KBM-7 (cell line): ENCODE measurements around the gene CRYBB3.
A peak's percentile ranks its signal among the peaks of the same experiment; 100 is the strongest.
"Not testable (repeated sequence)": the region's sequence is repeated elsewhere in the genome, so short reads cannot be mapped to it uniquely, and the experiment has no call there.

ENCODE experiments used
- DNase-seq: peaks from one replicate; pipeline ENCODE4 v3.0.0-alpha.2; 2015
- in situ Hi-C: fragments of 300-500 bp; cut with MboI; formaldehyde crosslinking; loops from 2 replicates; pipeline ENCODE4 v1.14.3; 2020; ENCODE audit warnings: low sequenced_read_pairs, low pct_unique_long_range_greater_than_20kb, mixed read lengths

CRYBB3 gene

GRCh38 chr22:25232301-25232700 is 32.6 kb downstream of the CRYBB3 start:
- DNase-seq, result no peak
- in situ Hi-C loops, result no loop called here

- DNase-seq, in situ Hi-C loops: not testable (repeated sequence)
Observed at GRCh38 chr22:25233706-25234105, 34.0 kb downstream of the CRYBB3 start.

- in situ Hi-C loops, result no loop called here
- DNase-seq, result peak; percentile 62
Observed at GRCh38 chr22:25235547-25236290, 36.1 kb downstream of the CRYBB3 start.

- in situ Hi-C loops, result no loop called here
- no peak for DNase-seq
Observed at GRCh38 chr22:25236417-25236816, 36.8 kb downstream of the CRYBB3 start.

- no peak for DNase-seq
- in situ Hi-C loops, result no loop called here
Observed at GRCh38 chr22:25237503-25237902, 37.8 kb downstream of the CRYBB3 start.

GRCh38 chr22:25238058-25238457 is 38.4 kb downstream of the CRYBB3 start:
- in situ Hi-C loops, result not testable (repeated sequence)

GRCh38 chr22:25255169-25255568 is 55.5 kb downstream of the CRYBB3 start:
- DNase-seq, in situ Hi-C loops: not testable (repeated sequence)

More at GRCh38 chr22:25238058-25238457, 38.4 kb downstream of the CRYBB3 start:
- not testable (repeated sequence) for DNase-seq
